Measurements from ENCODE around the gene DYDC2. TPM values are rescaled to one million over a fixed set of nuclear protein-coding genes. Genes with fewer than 3 reads are reported as not detected.

Gene DYDC2
- total RNA-seq (ENCODE audit: unreplicated experiment), result not detected
- long read RNA-seq, result 0 reads

- peaks cover 4% of the 10 kb centered on the region for H3K9me3 Mint-ChIP-seq (ENCODE audit: unreplicated experiment)
- DNase-seq (ENCODE audit: low spot score), result peak; percentile 52
- TF ChIP-seq CTCF (IDR thresholded peaks at IDR 0.05; ENCODE audit: unreplicated experiment), result no peak
- no peaks in the 10 kb centered on the region for H3K36me3 Mint-ChIP-seq (ENCODE audit: low read depth, unreplicated experiment)
- H3K27ac Mint-ChIP-seq (ENCODE audit: unreplicated experiment), result peak within 1 kb of the TSS; percentile 30
- peaks cover 4% of the 10 kb centered on the region for H3K4me1 Mint-ChIP-seq (ENCODE audit: unreplicated experiment)
- peaks cover 13% of the 10 kb centered on the region for H3K27me3 Mint-ChIP-seq (ENCODE audit: unreplicated experiment)
- peak within 1 kb of the TSS; percentile 91 for H3K4me3 Mint-ChIP-seq (ENCODE audit: unreplicated experiment)
These were observed at the start of gene DYDC2, which contains the start of gene DYDC1 for GRCh38 chr10:80356563-80356988. Gene DYDC2, plus strand, starts transcription at chr10:80356781. Its CDS starts 5,663 bp downstream, at chr10:80362444. Gene DYDC1, minus strand, starts transcription at chr10:80356755. Its CDS starts 4,154 bp downstream, at chr10:80352601.

- no peak for TF ChIP-seq CTCF (IDR thresholded peaks at IDR 0.05; ENCODE audit: unreplicated experiment)
- no peaks in the 10 kb centered on the region for H3K9me3 Mint-ChIP-seq (ENCODE audit: unreplicated experiment)
- peaks cover 4% of the 10 kb centered on the region for H3K27me3 Mint-ChIP-seq (ENCODE audit: unreplicated experiment)
- H3K4me3 Mint-ChIP-seq (ENCODE audit: unreplicated experiment), result no peak overlapping the region
- no peak overlapping the region for H3K27ac Mint-ChIP-seq (ENCODE audit: unreplicated experiment)
- H3K4me1 Mint-ChIP-seq (ENCODE audit: unreplicated experiment), result peaks cover 3% of the 10 kb centered on the region
- DNase-seq (ENCODE audit: low spot score), result no peak
- H3K36me3 Mint-ChIP-seq (ENCODE audit: low read depth, unreplicated experiment), result no peaks in the 10 kb centered on the region
These were observed 43.1 kb upstream of the DYDC2 start for GRCh38 chr10:80313523-80313922.

- H3K27me3 Mint-ChIP-seq (ENCODE audit: unreplicated experiment), result peaks cover 4% of the 10 kb centered on the region
- H3K4me3 Mint-ChIP-seq (ENCODE audit: unreplicated experiment), result no peak overlapping the region
- H3K4me1 Mint-ChIP-seq (ENCODE audit: unreplicated experiment), result peaks cover 3% of the 10 kb centered on the region
- H3K36me3 Mint-ChIP-seq (ENCODE audit: low read depth, unreplicated experiment), result no peaks in the 10 kb centered on the region
- no peak for TF ChIP-seq CTCF (IDR thresholded peaks at IDR 0.05; ENCODE audit: unreplicated experiment)
- no peaks in the 10 kb centered on the region for H3K9me3 Mint-ChIP-seq (ENCODE audit: unreplicated experiment)
- no peak for DNase-seq (ENCODE audit: low spot score)
- no peak overlapping the region for H3K27ac Mint-ChIP-seq (ENCODE audit: unreplicated experiment)
These were observed 41.2 kb upstream of the DYDC2 start for GRCh38 chr10:80315391-80315790.

GRCh38 chr10:80318742-80319141 lies 37.8 kb upstream of the DYDC2 start:
- DNase-seq (ENCODE audit: low spot score), result no peak
- H3K27me3 Mint-ChIP-seq (ENCODE audit: unreplicated experiment), result peaks cover 4% of the 10 kb centered on the region

More at GRCh38 chr10:80318742-80319141, 37.8 kb upstream of the DYDC2 start:
- no peak for TF ChIP-seq CTCF (IDR thresholded peaks at IDR 0.05; ENCODE audit: unreplicated experiment)
- no peaks in the 10 kb centered on the region for H3K9me3 Mint-ChIP-seq (ENCODE audit: unreplicated experiment)
- no peaks in the 10 kb centered on the region for H3K36me3 Mint-ChIP-seq (ENCODE audit: low read depth, unreplicated experiment)
- no peak overlapping the region for H3K4me3 Mint-ChIP-seq (ENCODE audit: unreplicated experiment)
- H3K27ac Mint-ChIP-seq (ENCODE audit: unreplicated experiment), result no peak overlapping the region
- peaks cover 3% of the 10 kb centered on the region for H3K4me1 Mint-ChIP-seq (ENCODE audit: unreplicated experiment)

Data from endothelial cell (in vitro differentiated cells).